Chondrocyte (in vitro differentiated cells): ENCODE data around the gene HEXA. TPM values are rescaled to one million over a fixed set of nuclear protein-coding genes. Genes with fewer than 3 reads are reported as not detected.

Source experiments
- DNase-seq: peaks from one replicate; pipeline ENCODE4 v3.0.0; 2021; ENCODE audit warnings: mixed read lengths, low spot score
- H3K27ac Mint-ChIP-seq: one replicate; pipeline ENCODE4 v1.8.0; 2021; ENCODE audit warnings: mild to moderate bottlenecking, moderate library complexity, mixed read lengths; ENCODE audit not compliant: unreplicated experiment
- H3K27me3 Mint-ChIP-seq: 2 replicates; pipeline ENCODE4 v1.8.0; 2021; ENCODE audit warnings: low read depth, mixed read lengths
- H3K36me3 Mint-ChIP-seq: 2 replicates; pipeline ENCODE4 v1.8.0; 2021; ENCODE audit warnings: low read depth, mixed read lengths
- H3K4me1 Mint-ChIP-seq: 2 replicates; pipeline ENCODE4 v1.8.0; 2021; ENCODE audit warnings: low read depth, mild to moderate bottlenecking, mixed read lengths
- H3K4me3 Mint-ChIP-seq: one replicate; pipeline ENCODE4 v1.8.0; 2021; ENCODE audit warnings: mild to moderate bottlenecking, moderate library complexity, mixed read lengths; ENCODE audit not compliant: unreplicated experiment
- H3K9me3 Mint-ChIP-seq: 2 replicates; pipeline ENCODE4 v1.8.0; 2021; ENCODE audit warnings: low read depth, mixed read lengths
- total RNA-seq: library from RNA; stranded (reverse); gene quantifications from 3 replicates; pipeline ENCODE4 v1.2.1, GENCODE V29; 2021
- TF ChIP-seq, protein P1 (sequence below): fragments of 200-600 bp; sonication (generic); IDR thresholded peaks from 2 replicates; pipeline ENCODE4 v1.5.0; 2021; ENCODE audit warnings: antibody characterized with exemption, mild to moderate bottlenecking, moderate library complexity

The HEXA gene
- total RNA-seq, 1 donor from 2014 or later: 194 TPM

DNA sequence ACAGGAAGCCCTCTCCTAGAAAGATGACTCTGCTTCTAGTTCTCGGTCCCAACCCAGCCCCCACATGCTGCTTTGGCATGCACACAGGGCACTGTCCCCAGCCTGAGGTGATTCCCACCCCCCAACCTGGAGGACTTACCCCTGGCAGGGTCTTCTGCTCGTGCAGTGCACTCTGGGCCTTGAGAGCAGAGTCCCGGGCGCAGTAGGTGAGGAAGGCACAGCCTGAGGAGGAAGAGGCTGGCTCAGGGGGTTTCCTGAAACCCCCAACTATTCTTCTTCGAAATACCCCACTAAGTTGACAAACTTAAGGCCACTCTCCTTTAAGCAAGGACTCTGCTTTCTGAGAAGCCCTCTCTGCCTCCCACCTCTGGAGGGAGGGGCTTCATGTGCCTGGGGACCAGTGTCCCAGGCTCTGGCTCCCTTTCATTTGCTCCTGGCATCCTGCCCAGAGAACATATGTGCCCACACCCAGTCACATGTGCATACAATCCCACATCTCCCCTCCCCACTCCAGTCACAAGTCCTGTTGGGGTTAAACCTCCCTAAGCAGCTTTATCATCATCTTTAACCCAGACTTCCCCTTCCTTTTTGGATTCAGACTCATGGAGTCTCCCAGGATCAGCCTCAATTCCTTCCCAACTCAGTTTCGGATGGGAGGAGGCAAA lies 60.0 kb downstream of the HEXA start:
- TF ChIP-seq, protein P1, sequence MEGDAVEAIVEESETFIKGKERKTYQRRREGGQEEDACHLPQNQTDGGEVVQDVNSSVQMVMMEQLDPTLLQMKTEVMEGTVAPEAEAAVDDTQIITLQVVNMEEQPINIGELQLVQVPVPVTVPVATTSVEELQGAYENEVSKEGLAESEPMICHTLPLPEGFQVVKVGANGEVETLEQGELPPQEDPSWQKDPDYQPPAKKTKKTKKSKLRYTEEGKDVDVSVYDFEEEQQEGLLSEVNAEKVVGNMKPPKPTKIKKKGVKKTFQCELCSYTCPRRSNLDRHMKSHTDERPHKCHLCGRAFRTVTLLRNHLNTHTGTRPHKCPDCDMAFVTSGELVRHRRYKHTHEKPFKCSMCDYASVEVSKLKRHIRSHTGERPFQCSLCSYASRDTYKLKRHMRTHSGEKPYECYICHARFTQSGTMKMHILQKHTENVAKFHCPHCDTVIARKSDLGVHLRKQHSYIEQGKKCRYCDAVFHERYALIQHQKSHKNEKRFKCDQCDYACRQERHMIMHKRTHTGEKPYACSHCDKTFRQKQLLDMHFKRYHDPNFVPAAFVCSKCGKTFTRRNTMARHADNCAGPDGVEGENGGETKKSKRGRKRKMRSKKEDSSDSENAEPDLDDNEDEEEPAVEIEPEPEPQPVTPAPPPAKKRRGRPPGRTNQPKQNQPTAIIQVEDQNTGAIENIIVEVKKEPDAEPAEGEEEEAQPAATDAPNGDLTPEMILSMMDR: no peak
- Mint-ChIP-seq H3K27ac (no peak overlapping the region), H3K27me3 (peaks cover 10% of the 10 kb centered on the region), H3K36me3 (no peaks in the 10 kb centered on the region), H3K9me3 (no peaks in the 10 kb centered on the region), H3K4me3 (no peak overlapping the region), H3K4me1 (peaks cover 18% of the 10 kb centered on the region)
- no peak for DNase-seq

DNA sequence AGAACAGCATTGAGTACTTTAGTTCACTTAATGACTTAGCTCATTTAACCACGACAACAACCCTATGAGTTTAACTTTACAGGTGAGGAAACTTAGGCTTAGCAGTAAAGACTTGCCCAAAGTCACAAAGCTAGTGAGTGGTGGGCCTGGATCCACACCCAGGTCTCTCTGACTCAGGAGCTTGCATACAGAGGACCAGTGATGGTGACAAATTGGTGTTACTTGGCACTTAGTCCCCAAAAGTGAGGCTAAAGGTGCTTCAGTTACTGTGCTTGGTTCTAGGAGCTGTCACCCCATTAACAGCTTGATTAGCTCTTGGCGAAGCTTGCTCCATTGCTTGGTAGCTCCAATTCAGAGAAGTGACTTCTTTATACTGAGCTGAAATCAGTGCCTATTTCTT lies 61.9 kb downstream of the HEXA start:
- TF ChIP-seq, protein P1: no peak
- Mint-ChIP-seq H3K36me3 (no peaks in the 10 kb centered on the region), H3K27me3 (peaks cover 8% of the 10 kb centered on the region), H3K9me3 (no peaks in the 10 kb centered on the region), H3K4me3 (no peak overlapping the region), H3K4me1 (peaks cover 8% of the 10 kb centered on the region), H3K27ac (no peak overlapping the region)
- no peak for DNase-seq

DNA sequence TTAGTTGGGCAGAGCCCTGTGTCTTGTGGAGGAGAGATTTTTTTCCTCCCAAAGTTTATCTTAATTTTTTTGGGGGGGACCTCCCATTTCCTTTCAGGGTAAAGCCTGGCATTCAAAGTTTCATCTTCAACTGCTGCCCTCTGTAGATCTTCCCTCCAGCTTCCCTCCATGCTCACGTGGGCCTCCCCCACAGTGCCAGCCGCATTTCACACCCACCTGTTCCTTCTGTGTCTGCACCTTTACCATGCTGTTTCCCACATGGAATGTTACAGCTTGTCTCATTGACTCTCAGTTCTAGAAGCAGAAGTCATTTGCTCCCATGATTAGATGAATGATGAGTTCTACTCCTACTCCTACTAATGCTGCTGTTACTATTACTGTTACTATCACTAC lies 62.4 kb downstream of the HEXA start:
- DNase-seq: no peak
- Mint-ChIP-seq H3K36me3 (no peaks in the 10 kb centered on the region), H3K9me3 (no peaks in the 10 kb centered on the region), H3K4me1 (peaks cover 4% of the 10 kb centered on the region), H3K27me3 (peaks cover 4% of the 10 kb centered on the region), H3K27ac (no peak overlapping the region), H3K4me3 (no peak overlapping the region)
- TF ChIP-seq, protein P1: no peak

DNA sequence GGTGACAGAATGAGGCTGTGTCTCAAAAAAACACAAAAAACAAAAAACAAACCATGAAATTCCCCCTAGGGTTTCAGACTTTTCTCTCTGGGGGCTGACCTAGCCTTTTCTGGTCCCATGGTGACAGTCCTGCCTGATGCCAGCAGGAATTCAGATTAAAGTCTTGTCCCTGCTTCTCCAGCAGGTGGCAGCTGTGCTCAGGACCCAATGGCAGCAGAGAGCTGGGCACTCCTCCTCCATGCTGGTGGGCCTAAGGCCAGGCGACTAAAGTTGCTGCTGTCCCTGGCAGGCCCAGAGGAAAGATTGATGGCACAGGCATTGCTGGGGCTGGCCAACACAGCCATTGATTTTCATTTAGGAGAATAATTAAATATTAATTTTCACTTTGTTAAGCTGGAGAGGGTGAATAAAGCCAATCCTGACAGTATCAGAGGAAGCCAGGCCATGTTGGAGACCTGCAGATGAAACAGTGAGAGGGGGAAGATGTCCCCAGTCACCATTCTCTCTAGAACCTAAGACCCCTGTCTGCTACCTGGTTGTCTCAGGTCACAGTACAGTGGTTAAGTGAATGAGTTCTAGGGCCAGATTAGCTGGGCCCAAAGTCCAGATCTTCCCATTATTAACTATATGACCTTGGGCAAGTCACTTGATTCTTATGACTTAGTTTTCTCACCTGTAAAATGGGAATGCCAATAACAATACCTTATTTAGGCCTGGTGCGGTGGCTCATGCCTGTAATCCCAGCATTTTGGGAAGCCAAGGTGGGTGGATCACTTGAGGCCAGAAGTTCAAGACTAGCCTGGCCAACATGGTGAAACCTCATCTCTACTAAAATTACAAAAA lies 63.0 kb downstream of the HEXA start:
- no peaks in the 10 kb centered on the region for H3K9me3 Mint-ChIP-seq
- no peak overlapping the region for H3K4me3 Mint-ChIP-seq
- TF ChIP-seq, protein P1: peak; percentile 85
- no peak for DNase-seq
- H3K27me3 Mint-ChIP-seq: peaks cover 2% of the 10 kb centered on the region
- H3K27ac Mint-ChIP-seq: no peak overlapping the region
- H3K4me1 Mint-ChIP-seq: peaks cover 4% of the 10 kb centered on the region
- H3K36me3 Mint-ChIP-seq: no peaks in the 10 kb centered on the region

DNA sequence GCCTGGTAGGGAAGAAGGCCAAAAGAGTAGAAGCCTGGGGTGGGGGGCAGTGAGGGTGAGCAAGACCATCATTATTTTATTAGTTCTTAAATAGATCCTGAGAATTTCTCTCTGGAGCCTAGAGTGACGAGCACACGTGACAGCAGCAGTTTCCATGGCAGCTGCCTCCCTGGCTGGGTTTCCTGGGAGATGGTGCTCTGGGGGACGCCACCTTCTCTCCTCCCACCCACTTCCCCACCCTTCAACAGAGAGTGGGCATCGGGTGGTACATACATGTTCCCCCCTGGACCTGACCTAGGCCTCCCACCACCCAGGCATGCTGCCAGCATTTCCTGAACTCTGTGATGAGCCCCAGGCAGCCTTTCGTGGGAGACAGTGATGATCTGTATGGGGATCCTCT lies 68.8 kb downstream of the HEXA start:
- Mint-ChIP-seq H3K4me3 (no peak overlapping the region), H3K27me3 (peaks cover 2% of the 10 kb centered on the region), H3K9me3 (no peaks in the 10 kb centered on the region), H3K27ac (no peak overlapping the region), H3K4me1 (peaks cover 11% of the 10 kb centered on the region), H3K36me3 (peaks cover 2% of the 10 kb centered on the region)
- TF ChIP-seq, protein P1: no peak
- DNase-seq: no peak
